Suppressor macrophage (primary cell): ENCODE data around the gene CDADC1.

Experiments
- DNase-seq, 4 experiments: peaks; one replicate each; pipeline ENCODE4 v3.0.0-alpha.2; 2020 to 2022

The CDADC1 gene

DNA sequence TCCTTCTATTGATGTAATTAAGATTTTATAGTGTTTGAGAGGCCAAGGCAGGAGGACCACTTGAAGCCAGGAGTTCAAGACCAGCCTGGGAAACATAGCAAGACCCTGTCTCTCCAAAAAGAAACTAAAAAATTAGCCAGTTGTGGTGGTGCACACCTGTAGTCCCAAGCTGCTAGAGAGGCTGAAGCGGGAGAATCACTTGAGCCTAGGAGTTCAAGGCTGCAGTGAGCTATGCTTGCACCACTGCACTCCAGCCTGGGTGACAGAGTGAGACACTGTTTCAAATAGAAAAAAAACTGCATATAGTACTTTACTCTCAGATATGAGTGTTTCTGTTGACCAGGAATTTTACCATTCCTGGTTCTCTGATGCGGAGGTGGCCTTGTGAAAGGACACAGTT is 48.9 kb downstream of the CDADC1 start:
- DNase-seq: no peak

DNA sequence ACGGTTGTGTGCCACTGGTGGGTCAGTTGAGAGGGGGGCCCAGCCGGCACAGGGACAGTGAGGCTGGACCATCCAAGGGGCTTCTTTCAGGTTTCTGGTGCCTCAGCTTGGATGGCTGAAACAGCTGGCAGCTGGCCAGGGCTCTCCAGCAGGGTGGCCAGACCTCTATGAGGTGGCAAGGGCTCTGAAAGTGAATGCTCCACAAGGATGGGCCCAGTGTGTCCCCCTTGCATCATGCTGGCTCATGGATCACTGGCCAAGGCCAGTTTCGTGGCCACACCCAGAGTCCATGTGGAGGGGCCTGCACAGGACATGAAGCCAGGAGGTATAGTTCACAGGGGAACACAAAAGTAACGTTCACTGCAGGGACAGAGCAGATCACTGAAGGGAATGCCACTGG is 49.6 kb downstream of the CDADC1 start:
- no peak for DNase-seq

DNA sequence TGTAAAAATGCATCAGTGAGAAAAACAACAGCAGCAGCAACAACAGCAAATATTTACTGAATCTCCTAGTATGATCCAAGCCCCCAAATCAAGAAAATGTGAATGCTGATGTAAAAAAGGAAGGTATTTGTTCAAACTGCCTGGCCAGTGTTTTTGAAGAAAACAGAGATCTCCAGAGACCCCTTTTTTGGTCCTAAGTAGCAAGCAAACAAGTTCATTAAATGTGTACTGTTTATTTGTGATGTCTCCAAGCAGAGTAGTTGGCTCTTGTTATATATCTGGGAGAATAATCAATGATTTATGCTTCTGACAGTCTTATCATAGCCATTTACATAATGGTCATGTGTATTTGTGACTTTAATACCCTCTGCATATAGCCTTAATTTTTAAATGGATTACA is 50.7 kb downstream of the CDADC1 start:
- no peak for DNase-seq

DNA sequence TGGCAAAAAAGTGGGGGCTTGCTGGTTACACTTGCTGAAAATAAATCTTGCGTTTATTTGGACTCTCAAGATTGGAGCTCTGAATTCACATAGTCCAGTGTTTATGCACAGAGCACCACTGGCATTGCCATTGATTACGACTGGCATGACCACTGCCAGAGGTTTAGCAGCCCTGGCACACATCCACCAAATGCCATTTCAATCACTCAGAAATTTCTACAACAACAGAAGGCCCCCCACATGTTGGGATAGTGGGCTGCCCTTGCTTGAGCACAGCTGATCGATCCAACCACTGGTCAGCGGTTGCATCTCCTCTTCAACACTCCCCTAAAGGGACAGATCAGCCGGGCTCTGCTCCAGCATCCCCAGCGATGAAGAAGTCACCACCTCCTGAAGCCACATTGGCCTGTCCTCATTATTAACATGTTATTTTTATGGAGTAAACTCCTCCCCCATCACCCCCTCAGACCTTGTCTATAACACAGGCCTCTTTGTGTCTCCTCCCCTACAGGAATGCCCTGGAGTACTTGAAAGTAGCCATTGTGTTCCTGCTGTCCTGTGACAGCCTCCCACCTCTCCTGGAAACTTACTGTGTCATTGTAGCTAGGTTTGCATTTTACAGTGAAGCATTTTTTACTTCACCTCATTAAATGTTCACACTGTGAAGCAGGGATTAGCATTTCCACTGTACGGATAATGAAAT is 51.3 kb downstream of the CDADC1 start:
- no peak for DNase-seq

DNA sequence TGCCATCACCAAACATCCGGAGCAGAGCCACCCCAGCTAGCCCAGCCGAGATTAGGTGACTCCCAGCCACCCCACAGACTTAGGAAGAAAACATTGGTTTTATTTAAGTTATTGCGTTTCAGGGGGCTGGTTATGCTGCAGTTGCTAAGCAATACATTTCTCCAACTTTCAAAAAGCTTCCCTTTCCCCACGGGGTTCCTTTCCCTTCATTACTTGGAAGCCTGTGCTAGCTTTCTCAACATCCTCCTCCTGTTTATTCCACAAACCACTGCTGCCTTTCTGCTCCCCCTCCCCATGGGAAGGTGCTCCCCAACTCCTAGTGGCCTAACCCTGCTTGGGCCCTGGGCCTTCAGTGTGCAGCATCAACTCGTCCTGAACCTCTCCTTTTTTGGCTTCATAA is 52.6 kb downstream of the CDADC1 start:
- DNase-seq: no peak

DNA sequence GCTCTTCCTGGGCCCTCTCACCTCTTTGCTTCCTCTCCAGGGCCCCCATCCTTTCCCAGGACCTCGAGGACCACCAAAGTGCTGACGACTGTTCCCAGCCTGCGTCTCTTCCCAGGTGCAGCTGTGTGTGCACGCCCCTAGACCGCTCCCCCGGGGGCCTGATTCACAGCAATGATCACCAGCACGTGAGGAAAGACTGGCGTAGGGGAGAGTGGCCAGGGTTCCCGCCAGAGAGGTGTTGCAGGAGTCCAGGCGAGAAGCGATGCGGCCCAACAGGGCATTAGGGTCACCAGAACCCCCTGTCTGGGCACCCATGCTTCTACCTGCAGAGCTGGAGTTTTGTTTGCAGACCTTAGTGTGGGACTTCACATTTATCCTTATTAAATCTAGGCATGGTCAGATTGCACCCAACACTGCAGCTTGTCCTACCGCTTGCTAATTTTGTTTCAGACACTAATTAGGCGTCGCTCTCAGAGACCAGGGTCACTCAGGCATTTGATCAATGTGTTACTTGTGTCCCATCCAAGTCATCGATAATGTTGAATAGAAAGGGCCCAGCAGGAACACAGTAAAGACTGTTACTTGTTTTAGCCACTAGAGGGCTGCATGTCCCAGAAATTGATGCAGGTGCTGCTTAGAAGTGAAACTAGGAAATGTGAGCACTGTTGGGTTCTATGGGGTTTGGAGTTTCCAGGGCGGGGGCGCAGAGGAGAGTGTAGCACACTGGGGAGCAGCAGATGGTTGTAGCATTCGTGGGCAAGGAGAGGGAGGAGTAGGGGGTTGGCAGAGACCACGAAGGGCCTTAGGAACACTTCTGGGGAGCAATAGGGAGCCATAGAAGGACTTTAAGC is 53.2 kb downstream of the CDADC1 start:
- peak; percentile 68 to 89 (median 80) for DNase-seq

DNA sequence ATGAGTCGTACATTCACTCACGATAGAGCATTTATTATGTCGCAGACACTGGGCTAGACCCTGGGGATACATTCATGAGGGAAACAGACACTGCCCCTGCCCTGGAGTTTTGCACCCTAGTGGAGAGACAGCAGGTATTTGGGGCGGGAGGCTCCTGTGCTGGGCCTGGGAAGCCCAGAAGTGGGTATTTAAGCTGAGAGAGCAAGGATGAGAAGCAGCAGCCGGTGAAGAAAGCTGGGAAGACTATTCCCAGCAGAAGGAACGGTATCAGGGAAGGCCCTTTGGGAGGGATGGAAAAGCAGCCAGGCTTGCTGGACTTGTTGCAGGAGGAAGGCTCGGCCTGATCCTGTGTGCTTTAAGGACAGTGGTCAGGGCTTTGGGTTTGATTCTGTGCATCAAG is 54.5 kb downstream of the CDADC1 start:
- no peak for DNase-seq

DNA sequence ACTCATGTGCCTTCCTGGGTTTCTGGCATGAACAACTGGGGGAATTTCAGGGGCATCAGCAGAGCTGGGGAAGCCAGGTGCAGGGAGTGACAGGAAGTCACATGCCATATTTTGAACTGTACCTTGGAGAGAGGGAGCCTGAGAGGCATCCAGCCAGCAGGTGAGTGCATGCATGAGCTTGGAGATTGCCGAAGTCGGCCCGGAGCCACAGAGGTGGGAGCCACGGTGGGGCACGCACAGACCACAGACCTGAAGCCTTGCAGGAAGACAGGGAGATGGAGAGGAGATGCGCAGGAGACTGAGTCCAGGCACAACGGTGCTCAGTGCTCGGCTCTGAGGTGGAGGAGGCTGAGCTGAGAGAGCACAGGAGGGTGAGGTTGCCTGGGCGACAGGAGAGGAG is 55.1 kb downstream of the CDADC1 start:
- no peak for DNase-seq

DNA sequence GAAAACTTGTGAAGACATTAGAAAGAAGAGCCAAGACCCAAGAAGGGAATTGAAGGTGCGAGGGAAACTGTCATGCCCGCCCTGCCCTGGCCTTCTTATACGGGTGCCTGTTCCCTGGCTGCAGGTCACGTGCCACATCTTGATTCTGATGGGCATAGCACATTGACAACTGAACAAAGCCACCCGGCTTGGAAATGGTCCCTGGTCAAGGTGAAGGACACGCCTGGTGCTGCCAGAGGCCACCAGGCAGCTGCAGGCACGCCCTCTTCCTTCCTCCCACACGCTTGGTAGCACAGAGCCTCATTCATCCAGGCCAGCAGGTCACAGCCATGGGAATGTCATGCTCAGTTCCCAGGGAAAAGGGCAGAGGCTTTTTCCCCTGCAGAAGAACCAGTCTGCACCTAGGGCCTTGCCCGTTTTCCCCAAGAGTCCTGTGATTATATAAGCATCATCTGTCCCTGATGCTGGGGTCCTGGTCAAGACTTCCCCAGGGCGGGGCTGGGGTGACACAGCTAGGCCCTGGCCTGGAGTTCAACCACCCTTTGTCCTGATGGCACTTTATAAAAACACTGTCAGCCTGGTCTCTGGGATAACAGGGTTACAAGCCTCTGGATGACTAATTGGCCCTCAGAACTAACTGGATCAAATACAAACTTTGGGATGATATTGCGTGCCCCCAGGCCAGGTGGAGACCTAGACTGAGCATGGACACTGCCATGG is 56.0 kb downstream of the CDADC1 start:
- peak in 2 of 4 experiments; percentile 9 to 23 for DNase-seq

DNA sequence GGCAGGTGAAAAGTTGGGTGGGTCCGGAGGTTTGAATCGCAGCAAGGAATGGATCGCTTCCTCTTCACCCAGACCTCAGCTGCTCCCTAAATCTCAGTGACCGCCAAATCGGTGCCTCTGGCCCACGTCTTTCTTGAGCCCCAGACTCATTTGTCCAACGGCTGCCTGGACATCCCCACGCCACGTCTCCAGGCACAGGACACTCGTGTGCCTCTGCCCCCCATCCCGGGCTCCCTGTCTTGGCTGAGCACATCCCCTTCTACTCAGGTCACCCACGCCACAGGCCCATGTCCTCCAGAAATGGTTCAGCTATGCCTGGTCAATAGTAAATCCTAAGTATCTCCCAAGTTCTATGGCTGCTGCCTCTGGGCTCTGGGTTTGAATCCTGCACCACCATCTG is 56.6 kb downstream of the CDADC1 start:
- no peak for DNase-seq

DNA sequence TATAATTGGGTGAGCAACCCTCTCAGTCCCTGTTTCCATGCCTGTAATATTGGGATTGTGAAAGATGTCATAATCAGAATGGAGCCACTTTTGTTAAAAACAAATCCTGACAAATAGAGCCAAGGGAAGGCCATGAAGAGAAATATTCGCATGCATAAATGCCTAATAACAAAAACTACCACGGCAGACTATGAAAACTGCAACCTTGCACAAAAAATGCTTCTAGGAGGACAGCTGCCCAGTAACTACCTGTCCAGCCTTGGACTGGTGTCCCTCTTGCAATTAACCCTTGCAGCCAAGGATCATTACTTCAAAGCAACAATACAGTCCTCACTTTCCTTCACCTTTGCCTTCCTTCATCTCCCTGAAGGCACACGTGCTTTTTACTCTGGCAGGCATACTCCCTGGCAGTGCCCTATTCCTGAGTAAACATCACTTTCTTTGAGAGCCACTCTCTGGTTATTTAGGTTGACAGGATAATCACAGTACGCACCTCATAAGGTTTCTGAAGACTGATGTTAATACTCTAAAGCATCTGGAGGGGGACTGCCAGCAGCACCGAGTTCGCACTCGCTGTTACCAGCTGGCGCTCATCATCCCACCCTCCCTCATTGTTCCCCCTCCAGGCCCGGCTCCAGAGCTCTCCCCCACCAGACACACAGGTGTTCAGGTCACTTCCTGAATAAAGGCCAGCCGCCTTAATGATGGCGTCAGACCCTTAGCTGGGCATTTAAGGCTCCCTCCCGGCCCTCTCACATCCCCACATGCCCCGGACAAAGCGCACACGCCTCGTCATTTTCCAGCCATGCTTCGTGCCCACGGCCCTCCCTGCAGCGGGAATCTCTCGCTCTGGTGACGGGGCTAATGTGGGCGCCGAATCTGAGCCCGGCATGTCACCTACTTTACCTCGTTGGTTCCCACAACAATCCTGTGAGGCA is 57.3 kb downstream of the CDADC1 start:
- DNase-seq: no peak

DNA sequence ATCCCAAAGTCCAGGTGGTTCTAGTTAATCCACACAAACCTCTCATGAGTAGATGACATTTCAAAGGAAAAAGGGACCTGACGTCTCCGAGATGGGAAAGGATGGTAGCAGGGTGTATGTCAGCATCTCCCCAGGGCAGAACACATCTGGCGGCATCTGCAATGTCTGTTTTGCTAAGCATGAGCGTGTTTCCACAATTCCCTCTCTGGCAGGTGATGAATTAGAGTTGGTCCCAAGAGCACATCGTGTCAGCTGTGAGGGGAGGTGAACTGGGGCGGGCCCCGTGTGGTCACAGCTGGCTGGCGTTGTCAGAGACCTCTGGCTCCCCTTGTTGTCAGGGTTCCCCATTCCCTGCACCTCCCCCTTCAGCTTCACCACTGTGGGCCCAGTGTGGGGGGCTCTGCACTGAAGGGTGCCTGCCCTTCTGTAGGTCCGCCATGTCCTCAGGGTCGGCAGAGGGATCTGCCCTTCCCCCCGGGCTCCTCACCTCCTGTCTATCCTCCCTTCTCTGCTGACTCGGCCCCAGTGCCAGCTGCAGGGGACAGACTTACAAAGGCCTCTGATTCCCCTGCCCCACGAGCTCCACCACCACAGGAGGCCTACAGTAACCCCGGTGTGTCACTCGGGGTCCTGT is 58.2 kb downstream of the CDADC1 start:
- no peak for DNase-seq

DNA sequence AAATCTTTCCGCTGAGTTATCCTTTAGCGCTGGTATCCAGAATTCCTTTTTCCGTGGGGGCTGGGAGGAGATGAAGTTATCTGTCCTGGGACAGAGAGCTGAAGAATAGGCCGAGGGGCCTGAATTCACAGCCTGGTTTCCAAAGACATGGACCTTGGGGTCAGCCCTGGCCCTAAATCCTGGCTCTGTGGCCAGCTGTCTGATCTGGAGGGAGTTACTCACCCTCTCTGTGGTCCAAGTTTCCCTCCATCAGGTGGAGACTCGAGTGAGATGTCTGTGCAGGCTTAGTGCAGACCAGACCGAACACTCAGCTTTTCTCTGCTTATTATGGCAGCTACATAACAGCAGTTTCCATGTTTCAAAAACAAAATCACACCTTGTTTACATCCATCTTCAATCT is 59.6 kb downstream of the CDADC1 start:
- no peak for DNase-seq

DNA sequence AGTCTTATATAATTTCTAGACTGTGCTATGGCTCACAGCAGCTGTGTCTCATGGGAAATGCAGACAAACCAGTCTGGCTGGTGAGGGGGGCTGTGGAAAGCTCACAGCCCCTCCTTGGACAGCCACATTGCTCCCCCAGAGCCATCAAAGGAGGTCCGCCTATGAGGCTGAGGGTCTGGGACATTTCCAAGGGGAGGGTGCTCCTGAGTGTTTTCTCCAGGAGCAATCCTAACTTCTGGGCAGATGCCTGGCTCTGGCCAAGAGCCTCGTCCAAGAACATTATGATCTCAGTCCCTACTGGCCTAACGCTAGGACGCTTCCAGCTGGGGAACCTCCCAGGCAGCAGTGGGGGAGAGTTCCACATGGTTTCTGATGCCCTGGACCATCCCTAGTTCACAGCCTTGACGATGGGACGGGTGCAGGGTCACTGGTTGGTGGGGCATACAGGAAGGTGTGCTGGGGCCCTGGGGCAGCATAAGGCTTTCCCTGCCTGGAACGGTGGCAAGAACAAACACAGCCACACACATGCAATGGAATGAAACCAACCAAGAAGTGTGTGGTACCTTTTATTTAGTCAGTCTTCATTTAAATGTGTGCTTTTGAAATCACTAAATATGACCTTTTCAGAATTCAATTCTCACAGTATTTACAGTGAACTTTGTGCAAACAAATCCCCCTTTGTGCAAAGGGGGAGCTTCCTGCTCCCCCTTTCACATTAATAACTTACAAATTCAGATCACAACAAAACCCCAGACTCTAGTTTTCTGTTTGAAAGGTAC is 60.6 kb downstream of the CDADC1 start:
- DNase-seq: no peak

DNA sequence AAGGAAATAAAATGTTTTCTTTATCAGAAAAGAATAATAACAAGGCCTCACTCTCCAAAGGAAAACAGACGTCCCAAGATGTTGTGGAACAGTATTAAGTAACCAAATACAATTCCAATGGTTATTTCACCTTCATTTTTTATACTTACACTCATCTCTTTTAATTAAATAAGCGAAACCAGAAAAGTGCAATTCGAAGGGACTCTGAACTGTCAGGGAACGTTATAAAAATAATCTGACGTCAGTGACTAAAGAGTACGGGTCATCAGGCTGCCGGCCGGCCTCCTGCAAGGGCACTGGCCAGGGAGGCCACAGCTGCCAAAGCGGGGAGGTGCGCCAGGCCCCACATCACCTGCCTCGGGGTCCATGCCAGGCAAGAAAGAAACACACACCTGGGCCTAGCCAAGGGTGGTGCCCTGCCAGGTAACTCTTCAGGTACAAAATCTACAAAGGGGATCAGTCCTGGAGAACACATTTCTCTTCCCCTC is 61.2 kb downstream of the CDADC1 start:
- no peak for DNase-seq

DNA sequence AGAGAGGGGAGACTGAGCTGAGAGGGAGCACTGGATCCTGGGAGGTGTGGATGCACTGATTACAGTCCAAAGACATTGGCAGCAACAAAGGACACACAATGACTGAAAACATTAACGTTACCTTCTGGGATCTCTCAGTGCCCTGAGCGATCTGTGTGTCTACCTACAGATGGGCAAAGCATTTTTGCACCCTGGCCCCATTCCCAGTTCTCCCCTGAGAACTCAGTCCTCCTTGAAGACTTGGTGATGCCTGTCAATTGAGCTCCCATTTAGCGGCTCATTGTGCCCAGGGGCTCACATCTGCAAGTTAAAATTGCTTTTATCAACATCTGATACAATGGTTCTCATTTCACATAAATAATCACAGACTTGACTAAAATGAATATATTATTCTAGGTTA is 62.5 kb downstream of the CDADC1 start:
- DNase-seq: no peak

DNA sequence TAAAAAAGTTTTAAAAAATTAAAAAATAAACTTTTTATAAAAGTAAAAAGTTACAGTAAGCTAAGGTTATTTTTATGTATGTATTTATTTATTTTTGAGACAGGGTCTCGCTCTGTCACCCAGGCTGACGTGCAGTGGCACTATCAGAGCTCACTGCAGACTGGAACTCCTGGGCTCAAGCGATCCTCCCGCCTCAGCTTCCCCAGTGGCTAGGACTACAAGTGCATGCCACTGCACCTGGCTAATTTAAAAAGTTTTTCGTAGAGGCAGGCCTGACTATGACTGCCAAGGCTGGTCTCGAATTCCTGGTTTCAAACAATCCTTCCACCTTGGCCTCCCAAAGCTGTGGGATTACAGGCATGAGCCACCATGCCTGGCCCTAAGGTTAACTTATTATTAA is 64.1 kb downstream of the CDADC1 start:
- no peak for DNase-seq

DNA sequence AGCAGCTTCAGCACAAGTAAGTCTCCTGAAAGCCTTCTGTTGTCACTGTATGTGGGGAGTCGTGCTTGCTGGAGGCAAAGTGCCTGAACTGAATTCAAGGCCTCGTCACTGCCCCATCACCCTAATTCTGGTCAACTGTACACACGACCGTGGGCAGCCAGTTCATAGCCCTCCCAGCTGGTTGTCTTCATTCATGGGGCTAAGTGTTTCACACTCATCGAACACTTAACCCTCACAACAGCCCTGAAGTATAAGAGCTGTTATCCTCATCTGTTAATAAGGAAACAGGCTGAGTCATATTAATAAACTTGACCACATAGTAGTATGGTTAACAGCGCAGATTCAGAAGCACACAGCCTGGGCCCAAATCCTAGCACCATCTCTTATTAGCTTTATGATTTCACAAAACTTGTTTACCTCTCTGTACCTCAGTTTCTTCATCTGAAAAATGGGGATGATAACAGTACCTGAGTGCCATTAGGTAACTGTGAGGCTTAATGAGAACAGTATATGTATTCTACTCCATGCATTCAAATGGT is 66.7 kb downstream of the CDADC1 start:
- no peak for DNase-seq

DNA sequence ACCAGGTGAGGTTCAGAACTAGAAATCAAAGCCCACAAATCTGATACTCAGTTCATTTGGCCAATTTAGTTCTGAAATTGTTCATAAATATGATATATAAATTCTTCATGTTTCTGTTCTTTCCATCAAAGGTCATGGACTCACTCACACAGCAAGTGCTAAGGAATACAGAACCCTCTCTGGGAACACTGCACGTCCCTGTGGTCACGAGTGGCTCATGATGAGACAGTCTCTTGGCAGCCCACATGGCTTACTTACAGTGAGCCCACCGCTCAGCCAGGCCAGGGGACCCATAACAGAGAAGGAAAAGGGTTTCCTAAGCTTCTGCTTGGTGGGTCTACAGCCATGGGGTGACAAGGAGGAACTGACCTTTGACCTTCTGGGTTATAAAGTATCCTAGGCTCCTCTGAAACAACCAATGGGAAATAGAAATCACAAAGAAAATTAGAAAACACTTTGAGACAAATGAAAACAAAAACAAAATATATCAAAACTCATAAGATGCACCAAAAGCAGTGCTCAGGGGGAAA is 67.4 kb downstream of the CDADC1 start:
- no peak for DNase-seq

DNA sequence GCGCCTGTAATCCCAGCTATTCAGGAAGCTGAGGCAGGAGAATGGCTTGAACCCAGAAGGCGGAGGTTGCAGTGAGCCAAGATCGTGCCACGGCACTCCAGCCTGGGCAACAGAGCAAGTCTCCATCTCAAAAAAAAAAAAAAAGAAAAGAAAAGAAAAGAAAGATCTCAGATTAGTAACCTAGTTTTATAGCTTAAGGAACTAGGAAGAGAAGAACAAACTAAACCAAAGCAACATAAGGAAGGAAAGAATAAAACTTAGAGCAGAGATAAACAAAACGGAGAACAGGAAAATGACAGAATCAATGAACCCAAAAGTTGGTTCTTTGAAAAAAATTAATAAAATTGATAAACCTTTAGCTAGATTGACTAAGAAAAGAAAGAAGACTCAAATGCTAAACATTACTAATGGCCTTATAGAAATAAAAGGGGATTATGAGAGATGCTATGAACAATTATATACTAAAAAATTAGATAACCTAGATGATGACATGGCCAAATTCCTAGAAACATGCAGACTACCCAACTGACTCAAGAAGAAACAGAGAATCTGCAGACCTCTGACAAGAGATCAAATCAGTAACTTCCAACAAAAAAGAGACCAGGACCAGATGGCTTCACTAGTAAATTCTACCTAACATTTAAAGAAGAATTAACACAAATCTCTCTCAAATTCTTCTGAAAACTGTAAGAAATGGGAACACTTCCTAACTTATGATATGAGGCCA is 68.2 kb downstream of the CDADC1 start:
- no peak for DNase-seq
